HG03039 (cell line): ENCODE data around the gene ZNF585A.

Source experiments
- ATAC-seq: cut with Tn5 transposase; IDR thresholded peaks from one replicate; pipeline ENCODE4 v1.9.1; 2021; ENCODE audit warnings: mild to moderate bottlenecking, moderate library complexity; ENCODE audit not compliant: unreplicated experiment

The ZNF585A gene

DNA sequence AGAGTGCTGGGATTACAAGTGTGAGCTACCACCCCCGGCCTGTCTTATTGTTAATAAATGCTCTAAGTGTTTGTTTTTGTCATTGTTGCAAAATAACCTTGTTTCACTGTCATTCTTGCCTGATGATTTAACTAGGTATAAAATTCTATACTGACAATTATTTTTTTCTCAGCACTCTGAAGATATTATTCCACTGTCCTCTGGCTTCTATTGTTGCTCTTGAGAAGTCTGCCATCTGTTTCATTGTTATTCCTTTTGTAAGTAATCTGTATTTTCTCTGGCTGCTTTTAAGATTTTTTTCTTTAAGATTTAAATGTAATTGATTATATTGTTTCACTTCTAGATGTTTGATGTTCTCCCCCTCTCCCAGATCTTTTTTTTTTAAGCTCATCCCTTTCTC, 76.6 kb downstream of the ZNF585A start:
- no peak for ATAC-seq
